Progenitor cell of endocrine pancreas (in vitro differentiated cells): Measurements from ENCODE around the gene HORMAD2. TPM values are rescaled to one million over a fixed set of nuclear protein-coding genes. Genes with fewer than 3 reads are reported as not detected.

Source experiments
- DNase-seq: peaks from one replicate; pipeline ENCODE4 v3.0.0; 2021; ENCODE audit warnings: low spot score; ENCODE audit not compliant: unreplicated experiment
- H3K27ac Mint-ChIP-seq: 2 replicates; pipeline ENCODE4 v1.8.0; 2021; ENCODE audit warnings: mild to moderate bottlenecking, moderate library complexity, mixed read lengths
- H3K27me3 Mint-ChIP-seq: 2 replicates; pipeline ENCODE4 v1.8.0; 2021; ENCODE audit warnings: mixed read lengths
- H3K36me3 Mint-ChIP-seq: 2 replicates; pipeline ENCODE4 v1.8.0; 2022; ENCODE audit warnings: mixed read lengths; ENCODE audit not compliant: insufficient read depth
- H3K4me1 Mint-ChIP-seq: 2 replicates; pipeline ENCODE4 v1.8.0; 2021; ENCODE audit warnings: low read depth, mixed read lengths
- H3K4me3 Mint-ChIP-seq: 2 replicates; pipeline ENCODE4 v1.8.0; 2021; ENCODE audit warnings: low read depth, mild to moderate bottlenecking, moderate library complexity, mixed read lengths
- H3K9me3 Mint-ChIP-seq: 2 replicates; pipeline ENCODE4 v1.8.0; 2021; ENCODE audit warnings: low read depth, mixed read lengths
- CTCF ChIP-seq: fragments of 200-600 bp; sonication (generic); IDR thresholded peaks from one replicate; pipeline ENCODE4 v1.5.0; 2021; ENCODE audit warnings: antibody characterized with exemption, mild to moderate bottlenecking; ENCODE audit not compliant: unreplicated experiment
- total RNA-seq: library from RNA; stranded (reverse); gene quantifications from 2 replicates; pipeline ENCODE4 v1.2.1, GENCODE V29; 2021

HORMAD2 gene
- total RNA-seq, 1 donor from 2014 or later, result not detected

GRCh38 chr22:30221121-30221992, 141.1 kb downstream of the HORMAD2 start:
- no peak overlapping the region for H3K4me3 Mint-ChIP-seq
- H3K4me1 Mint-ChIP-seq, result no peaks in the 10 kb centered on the region
- H3K9me3 Mint-ChIP-seq, result no peaks in the 10 kb centered on the region
- peaks cover 23% of the 10 kb centered on the region for H3K27me3 Mint-ChIP-seq
- H3K36me3 Mint-ChIP-seq, result no peaks in the 10 kb centered on the region
- TF ChIP-seq CTCF, result no peak
- no peak overlapping the region for H3K27ac Mint-ChIP-seq
- no peak for DNase-seq

- no peak overlapping the region for H3K27ac Mint-ChIP-seq
- no peaks in the 10 kb centered on the region for H3K36me3 Mint-ChIP-seq
- H3K4me3 Mint-ChIP-seq, result no peak overlapping the region
- H3K9me3 Mint-ChIP-seq, result no peaks in the 10 kb centered on the region
- H3K4me1 Mint-ChIP-seq, result no peaks in the 10 kb centered on the region
- DNase-seq, result no peak
- H3K27me3 Mint-ChIP-seq, result peaks cover 26% of the 10 kb centered on the region
- no peak for TF ChIP-seq CTCF
Observed at GRCh38 chr22:30222321-30222720, 142.1 kb downstream of the HORMAD2 start.

DNA sequence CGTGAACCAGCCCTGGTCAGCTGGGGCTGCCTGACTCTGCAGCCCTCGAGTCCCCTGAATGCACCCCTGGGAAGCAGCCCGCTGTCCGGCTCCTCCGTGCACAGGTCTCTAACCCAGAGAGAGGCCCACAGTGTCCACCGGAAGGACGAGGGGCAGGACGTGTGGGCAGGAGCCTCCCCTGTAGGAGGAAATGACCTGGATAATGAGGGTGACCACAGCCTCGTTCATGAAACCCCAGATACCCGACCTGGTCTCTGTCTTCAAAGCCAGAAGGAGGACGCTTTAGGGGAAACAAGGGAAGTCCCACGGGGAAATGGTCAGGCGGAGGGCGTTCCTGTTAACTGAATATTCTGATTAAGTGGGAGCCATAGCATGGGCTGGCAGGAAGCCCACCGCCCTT, 143.0 kb downstream of the HORMAD2 start:
- DNase-seq, result no peak
- H3K4me1 Mint-ChIP-seq, result no peaks in the 10 kb centered on the region
- no peak overlapping the region for H3K4me3 Mint-ChIP-seq
- no peaks in the 10 kb centered on the region for H3K9me3 Mint-ChIP-seq
- H3K36me3 Mint-ChIP-seq, result no peaks in the 10 kb centered on the region
- TF ChIP-seq CTCF, result no peak
- peaks cover 26% of the 10 kb centered on the region for H3K27me3 Mint-ChIP-seq
- H3K27ac Mint-ChIP-seq, result no peak overlapping the region

DNA sequence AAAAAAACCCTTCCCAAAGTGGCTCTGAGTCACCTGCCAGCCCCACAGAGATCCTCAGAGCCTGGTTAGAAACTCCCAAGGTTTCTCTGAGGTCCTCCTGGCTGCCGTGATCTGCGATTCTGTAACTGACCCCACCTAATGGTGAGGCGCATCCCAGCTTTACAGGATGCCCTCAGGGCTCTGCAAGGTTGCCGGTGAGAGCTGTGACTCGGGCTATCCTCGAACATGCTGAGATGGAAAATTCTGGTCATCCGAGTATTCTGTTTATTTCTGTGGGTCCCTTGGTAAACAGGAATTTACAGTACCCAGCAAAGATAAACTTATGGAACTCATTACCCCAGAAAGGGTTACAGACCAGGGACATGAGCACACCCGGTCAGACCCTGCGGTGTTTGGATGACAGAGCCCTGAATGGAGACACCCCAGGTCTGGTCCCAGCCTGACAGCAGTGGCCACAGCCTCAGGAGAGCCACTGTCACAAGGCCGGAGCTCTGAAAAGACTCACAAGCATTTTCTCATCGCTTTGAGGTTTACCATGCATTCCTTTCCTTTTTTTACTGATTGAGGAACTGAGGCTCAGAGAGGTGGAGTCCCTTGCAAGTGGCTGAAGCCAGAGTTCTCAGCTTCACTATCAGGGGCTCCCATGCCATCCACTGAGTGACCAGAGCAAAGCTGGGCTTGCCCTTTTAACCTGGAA, 144.0 kb downstream of the HORMAD2 start:
- H3K4me3 Mint-ChIP-seq, result no peak overlapping the region
- H3K9me3 Mint-ChIP-seq, result no peaks in the 10 kb centered on the region
- TF ChIP-seq CTCF, result no peak
- peaks cover 26% of the 10 kb centered on the region for H3K27me3 Mint-ChIP-seq
- no peak overlapping the region for H3K27ac Mint-ChIP-seq
- no peaks in the 10 kb centered on the region for H3K36me3 Mint-ChIP-seq
- no peak for DNase-seq
- H3K4me1 Mint-ChIP-seq, result peaks cover 4% of the 10 kb centered on the region

DNA sequence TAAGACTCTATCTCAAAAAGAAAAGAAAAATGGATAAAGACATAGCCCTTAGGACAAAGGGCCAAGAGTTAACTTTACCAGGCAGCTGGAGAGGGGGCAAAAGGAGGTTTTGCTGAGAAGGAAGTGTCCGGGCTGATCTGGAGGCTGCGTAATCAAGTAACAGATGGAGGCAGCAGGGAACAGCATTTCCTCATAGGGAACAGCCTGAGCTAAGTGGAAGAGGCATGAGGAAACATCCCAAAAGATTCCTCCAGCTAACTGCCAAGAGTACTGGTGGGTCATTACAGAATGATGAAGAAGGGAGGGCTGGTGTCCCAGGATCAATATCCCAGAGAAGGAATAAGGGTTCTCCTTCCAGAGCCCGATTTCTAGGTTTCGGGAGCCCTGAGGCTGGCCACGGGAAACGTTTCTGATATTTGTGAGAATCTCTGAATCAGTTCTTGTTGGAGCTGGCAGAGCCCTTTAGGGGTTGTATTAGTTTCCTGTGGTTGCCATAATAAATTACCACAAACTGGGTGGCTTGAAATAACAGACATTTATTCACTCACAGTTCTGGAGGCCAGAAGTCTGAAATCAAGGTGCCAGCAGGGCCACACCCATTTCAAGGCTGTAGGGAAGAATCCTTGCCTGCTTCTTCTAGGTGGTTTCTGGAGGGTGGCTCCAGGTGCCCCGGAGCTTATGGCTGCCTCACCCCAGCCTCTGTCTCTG, 145.1 kb downstream of the HORMAD2 start:
- Mint-ChIP-seq H3K27me3 (peaks cover 24% of the 10 kb centered on the region), H3K27ac (no peak overlapping the region), H3K4me1 (peaks cover 4% of the 10 kb centered on the region), H3K9me3 (no peaks in the 10 kb centered on the region), H3K4me3 (no peak overlapping the region), H3K36me3 (no peaks in the 10 kb centered on the region)
- TF ChIP-seq CTCF, result no peak
- no peak for DNase-seq
